Suprapubic skin (tissue), 4 donors: ENCODE data around the gene SEC14L1.

Experiments used
- CTCF ChIP-seq, 2 donors: fragments of 200-600 bp in 1 of 2; fragments of 450-650 bp in 1 of 2; sonication (generic) in 1 of 2; IDR thresholded peaks; one replicate each; pipeline ENCODE4 v1.5.1; 2016 to 2019; ENCODE audit warnings: antibody characterized with exemption in 2 of 2, mild to moderate bottlenecking in 1 of 2, moderate library complexity in 1 of 2
- POLR2A ChIP-seq, 2 donors: fragments of 450-650 bp; IDR thresholded peaks; one replicate each; pipeline ENCODE4 v1.6.1; 2017; ENCODE audit warnings: antibody characterized with exemption in 2 of 2, mild to moderate bottlenecking in 2 of 2, moderate library complexity in 2 of 2
- POLR2AphosphoS5 ChIP-seq, 3 donors: sonication (generic); formaldehyde crosslinking; IDR thresholded peaks; one replicate each; pipeline ENCODE4 v1.6.1; 2017; ENCODE audit warnings: antibody characterized with exemption in 3 of 3

- TF ChIP-seq CTCF (IDR thresholded peaks at IDR 0.05) (no peak), POLR2A (IDR thresholded peaks at IDR 0.05) (no peak), POLR2AphosphoS5 (IDR thresholded peaks at IDR 0.05) (no peak)
Observed at GRCh38 chr17:77153999-77154586, 13.3 kb downstream of the SEC14L1 start.
